HG03196 (cell line): ENCODE measurements around the gene CHMP2A.
"Not testable (repeated sequence)": the region's sequence is repeated elsewhere in the genome, so short reads cannot be mapped to it uniquely, and the experiment has no call there.

Experiments
- ATAC-seq: cut with Tn5 transposase; IDR thresholded peaks from one replicate; pipeline ENCODE4 v1.9.1; 2021; ENCODE audit not compliant: unreplicated experiment

The CHMP2A gene

GRCh38 chr19:58513694-58514563 is 41.0 kb downstream of the CHMP2A start:
- ATAC-seq, result peak; percentile 69

- ATAC-seq, result no peak
Observed at GRCh38 chr19:58513213-58513693, 41.7 kb downstream of the CHMP2A start.

- no peak for ATAC-seq
Observed at GRCh38 chr19:58511353-58512208, 43.3 kb downstream of the CHMP2A start, which contains the start of gene SLC27A5. SLC27A5 (minus strand) TSS chr19:58511992; CDS start chr19:58511955, 37 bp downstream.

- ATAC-seq, result no peak
Observed at GRCh38 chr19:58510084-58510862, 44.6 kb downstream of the CHMP2A start.

- ATAC-seq, result no peak
Observed at GRCh38 chr19:58509731-58510083, 45.2 kb downstream of the CHMP2A start.

GRCh38 chr19:58507602-58508223 is 47.2 kb downstream of the CHMP2A start:
- not testable (repeated sequence) for ATAC-seq
